Endothelial cell of umbilical vein (primary cell): ENCODE data around the gene HIVEP3. TPM values are rescaled to one million over a fixed set of nuclear protein-coding genes. Genes with fewer than 3 reads are reported as not detected.

Experiments used
- BruUV-seq: library from RNA; stranded (reverse); fragments of 400-500 nt; replicated peaks from 2 replicates; lab custom pipeline; 2021; lab: Mats Ljungman, UMichigan
- CTCF ChIA-PET: fragments of 300-600, 350-600 bp; sonication (Branson Sonifier 250); formaldehyde crosslinking; loops from one replicate; lab custom pipeline; 2021; ENCODE audit warnings: antibody characterized with exemption, inconsistent platforms; lab: Charles Lee
- POLR2A ChIA-PET: fragments of 300-600, 350-600 bp; sonication (Branson Sonifier 250); formaldehyde crosslinking; loops from one replicate; lab custom pipeline; 2021; ENCODE audit warnings: antibody characterized with exemption, inconsistent platforms; lab: Charles Lee
- DNase-seq: peaks from one replicate; pipeline ENCODE4 v3.0.0-alpha.2; 2011; ENCODE audit warnings: low read depth, low spot score
- FAIRE-seq: peaks from 2 replicates; lab custom pipeline; 2011; peaks lifted over from hg19 to GRCh38; lab: Jason Lieb, UNC
- H2AFZ ChIP-seq: 2 replicates; pipeline ENCODE4 v1.6.0; 2012; ENCODE audit warnings: low read depth, low read length, control low read depth, inconsistent platforms
- H3K27ac ChIP-seq: 2 replicates; pipeline ENCODE4 v1.5.1; 2011; ENCODE audit warnings: low read depth, mild to moderate bottlenecking, control low read depth, low read length, moderate library complexity; ENCODE audit not compliant: insufficient read depth
- H3K27me3 ChIP-seq, 2 experiments: 2 replicates each; pipeline versions ENCODE4 v1.6.0 to v1.6.1; 2011; ENCODE audit warnings: low read length in 2 of 2, mixed read lengths in 1 of 2; ENCODE audit not compliant: control insufficient read depth in 2 of 2, insufficient read depth in 2 of 2
- H3K36me3 ChIP-seq, 2 experiments: 2 replicates in 1 of 2; 3 replicates in 1 of 2; pipeline ENCODE4 v1.5.1; 2011; ENCODE audit warnings: low read length in 2 of 2, mild to moderate bottlenecking in 1 of 2, moderate library complexity in 1 of 2; ENCODE audit not compliant: control insufficient read depth in 2 of 2, insufficient read depth in 2 of 2; ENCODE audit errors: extremely low read depth in 1 of 2
- H3K4me1 ChIP-seq: 3 replicates; pipeline ENCODE4 v1.5.1; 2011; ENCODE audit warnings: mild to moderate bottlenecking, low read length; ENCODE audit not compliant: control insufficient read depth, insufficient read depth; ENCODE audit errors: extremely low read depth
- H3K4me2 ChIP-seq: 2 replicates; pipeline ENCODE4 v1.6.1; 2011; ENCODE audit warnings: low read length, control low read depth, mixed read lengths; ENCODE audit not compliant: insufficient read depth
- H3K4me3 ChIP-seq, 3 experiments: fragments of 200-600 bp in 1 of 3; sonication (generic), shearing (Covaris generic) in 1 of 3; replicated peaks in 1 of 3; 2 replicates each; pipeline ENCODE4 v1.5.1; 2011 to 2016; ENCODE audit warnings: control low read depth in 3 of 3, low read length in 3 of 3, mild to moderate bottlenecking in 2 of 3, inconsistent platforms in 1 of 3, low read depth in 1 of 3, moderate library complexity in 1 of 3; ENCODE audit not compliant: insufficient read depth in 1 of 3
- H3K79me2 ChIP-seq: 2 replicates; pipeline ENCODE4 v1.6.0; 2012; ENCODE audit warnings: low read length, inconsistent platforms; ENCODE audit not compliant: control insufficient read depth, insufficient read depth
- H3K9ac ChIP-seq: replicated peaks from 2 replicates; pipeline ENCODE3; 2011; ENCODE audit warnings: low read length, control low read depth; ENCODE audit not compliant: insufficient read depth; ENCODE audit errors: extremely low read depth
- H3K9me1 ChIP-seq: replicated peaks from 3 replicates; pipeline ENCODE4 v1.6.0; 2011; ENCODE audit warnings: mild to moderate bottlenecking, low read length; ENCODE audit not compliant: control insufficient read depth, insufficient read depth; ENCODE audit errors: extremely low read depth
- H3K9me3 ChIP-seq: replicated peaks from 2 replicates; pipeline ENCODE4 v1.5.1; 2012; ENCODE audit warnings: low read length, inconsistent platforms; ENCODE audit not compliant: control insufficient read depth, insufficient read depth
- H4K20me1 ChIP-seq: replicated peaks from 2 replicates; pipeline ENCODE3; 2011; ENCODE audit warnings: mild to moderate bottlenecking, low read length; ENCODE audit not compliant: control insufficient read depth, insufficient read depth; ENCODE audit errors: extremely low read depth
- CTCF ChIP-seq, 2 donors: IDR thresholded peaks; 1 replicate in 1 of 2; 2 replicates in 1 of 2; pipeline ENCODE4 v1.5.1; 2011; ENCODE audit warnings: low read length in 2 of 2, mild to moderate bottlenecking in 2 of 2, moderate library complexity in 2 of 2, control low read depth in 1 of 2, inconsistent platforms in 1 of 2, low read depth in 1 of 2; ENCODE audit not compliant: insufficient read depth in 1 of 2; ENCODE audit errors: extremely low read depth in 1 of 2
- EZH2 ChIP-seq: IDR thresholded peaks from 2 replicates; pipeline ENCODE4 v1.6.1; 2012; ENCODE audit warnings: borderline replicate concordance, low read depth, mild to moderate bottlenecking, moderate library complexity, low read length, inconsistent platforms; ENCODE audit not compliant: severe bottlenecking
- FOS ChIP-seq: IDR thresholded peaks from 2 replicates; pipeline ENCODE4 v1.6.1; 2011; ENCODE audit warnings: mild to moderate bottlenecking, low read length, moderate library complexity, borderline replicate concordance; ENCODE audit not compliant: insufficient read depth
- GATA2 ChIP-seq: IDR thresholded peaks from 2 replicates; pipeline ENCODE4 v1.7.0; 2011; ENCODE audit warnings: low read depth, mild to moderate bottlenecking, moderate library complexity, mixed read lengths, low read length; ENCODE audit not compliant: insufficient read length, insufficient read depth
- JUN ChIP-seq: IDR thresholded peaks from 2 replicates; pipeline ENCODE4 v1.6.1; 2011; ENCODE audit warnings: borderline replicate concordance, low read depth; ENCODE audit not compliant: insufficient read length, insufficient read depth
- MYC ChIP-seq: IDR thresholded peaks from one replicate; pipeline ENCODE4 v1.6.1; 2011; ENCODE audit warnings: mild to moderate bottlenecking, low read depth, low read length
- POLR2A ChIP-seq: IDR thresholded peaks from 2 replicates; pipeline ENCODE4 v1.6.1; 2012; ENCODE audit warnings: low read depth, mild to moderate bottlenecking, control low read depth, low read length
- POLR2AphosphoS5 ChIP-seq: IDR thresholded peaks from 2 replicates; pipeline ENCODE4 v1.6.1; 2012; ENCODE audit warnings: low read depth, mild to moderate bottlenecking, control low read depth, low read length, moderate library complexity; ENCODE audit not compliant: insufficient read depth
- dilution Hi-C: fragments of 300-500 bp; cut with MboI; formaldehyde crosslinking; loops from one replicate; pipeline ENCODE4 v1.15.0; 2019; ENCODE audit warnings: low sequenced_read_pairs; ENCODE audit not compliant: extremely low pct_ligation_motif_present
- intact Hi-C: fragments of 100-400 bp; cut with micrococcal nuclease; formaldehyde crosslinking; loops from one replicate; pipeline ENCODE4 v1.10.0; 2022
- polyA plus RNA-seq, 4 experiments: library from polyadenylated mRNA; depleted of rRNA in 3 of 4; stranded (reverse) in 3 of 4; unstranded in 1 of 4; fragments of >200 nt; gene quantifications; 2 replicates each; pipeline versions ENCODE4 v1.2.1 to v1.2.3, GENCODE V29; 2011 to 2012; ENCODE audit warnings: missing spikeins in 1 of 4
- total RNA-seq: library from RNA; stranded (reverse); gene quantifications from 2 replicates; pipeline ENCODE4 v1.2.3, GENCODE V29; 2021
- TF ChIP-seq, protein P1 (sequence below): IDR thresholded peaks from 2 replicates; pipeline ENCODE4 v1.6.1; 2011; ENCODE audit not compliant: insufficient read depth, insufficient read length

The HIVEP3 gene
- total and polyA plus RNA-seq, 2 donors (not counting 3 experiments of a cell fraction or from before 2014, with no cell fraction given): 3.4 to 4.0 TPM

GRCh38 chr1:41480204-41481108 lies 438.3 kb downstream of the HIVEP3 start:
- DNase-seq: no peak
- dilution Hi-C loops (no loop called here), intact Hi-C loops (no loop called here)
- no peaks in the 10 kb centered on the region for H3K9me3 ChIP-seq
- POLR2A ChIA-PET: no interaction called here
- no peak overlapping the region for H3K4me2 ChIP-seq
- no peaks in the 10 kb centered on the region for H3K27me3 ChIP-seq
- no peaks in the 10 kb centered on the region for H3K36me3 ChIP-seq
- CTCF ChIA-PET: interaction anchor here (1.1 to 1.5 kb wide), 2 partner anchors 36 to 197 kb away, joined by 3 to 4 read pairs; no protein-coding TSS in a partner anchor
- TF ChIP-seq, protein P1, sequence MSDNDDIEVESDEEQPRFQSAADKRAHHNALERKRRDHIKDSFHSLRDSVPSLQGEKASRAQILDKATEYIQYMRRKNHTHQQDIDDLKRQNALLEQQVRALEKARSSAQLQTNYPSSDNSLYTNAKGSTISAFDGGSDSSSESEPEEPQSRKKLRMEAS: no peak
- no peak for TF ChIP-seq FOS
- no peak for TF ChIP-seq CTCF (IDR thresholded peaks at IDR 0.05; ENCODE audit: extremely low read depth in 1 of 2, insufficient read depth in 1 of 2, low read depth in 1 of 2, low read length in 2 of 2)
- no peak for TF ChIP-seq GATA2
- no peak for TF ChIP-seq POLR2AphosphoS5
- TF ChIP-seq POLR2A: no peak
- no peak for TF ChIP-seq MYC
- no peak for TF ChIP-seq EZH2
- no peak for TF ChIP-seq JUN
- no peak overlapping the region for H3K27ac ChIP-seq
- peaks cover 4% of the 10 kb centered on the region for H3K4me1 ChIP-seq
- H3K79me2 ChIP-seq: no peaks in the 10 kb centered on the region
- H4K20me1 ChIP-seq: no peaks in the 10 kb centered on the region
- no peak overlapping the region for H2AFZ ChIP-seq
- H3K4me3 ChIP-seq: no peak overlapping the region
- no peak overlapping the region for H3K9ac ChIP-seq
- no peaks in the 10 kb centered on the region for H3K9me1 ChIP-seq
- no peak for FAIRE-seq
- BruUV-seq: no TSS peak
